ENCODE results near the gene ALPK1.
"Not testable (repeated sequence)": the region's sequence is repeated elsewhere in the genome, so short reads cannot be mapped to it uniquely, and the experiment has no call there.

ALPK1 gene

DNA sequence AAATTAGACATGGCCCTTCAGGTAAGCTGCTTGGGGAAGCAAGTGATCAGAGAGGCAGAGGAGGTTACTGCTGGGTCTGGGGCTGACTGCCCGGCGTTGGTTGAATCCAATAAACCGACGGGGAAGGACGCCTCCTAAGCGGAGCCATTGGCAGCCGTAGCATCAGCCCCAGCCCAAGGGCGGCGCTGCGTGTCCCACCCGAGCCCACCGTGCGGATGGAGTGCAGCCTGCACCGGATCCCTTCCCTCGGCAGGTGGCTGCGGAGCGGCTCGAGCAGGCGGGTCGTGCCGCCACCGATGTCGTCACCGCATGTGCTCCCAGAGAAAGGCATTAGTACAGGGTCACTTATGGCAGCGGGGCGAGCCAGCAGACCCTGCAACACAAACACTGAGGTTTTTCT is 82.1 kb downstream of the ALPK1 start:
- DNase-seq (ENCODE audit: low spot score): no peak

DNA sequence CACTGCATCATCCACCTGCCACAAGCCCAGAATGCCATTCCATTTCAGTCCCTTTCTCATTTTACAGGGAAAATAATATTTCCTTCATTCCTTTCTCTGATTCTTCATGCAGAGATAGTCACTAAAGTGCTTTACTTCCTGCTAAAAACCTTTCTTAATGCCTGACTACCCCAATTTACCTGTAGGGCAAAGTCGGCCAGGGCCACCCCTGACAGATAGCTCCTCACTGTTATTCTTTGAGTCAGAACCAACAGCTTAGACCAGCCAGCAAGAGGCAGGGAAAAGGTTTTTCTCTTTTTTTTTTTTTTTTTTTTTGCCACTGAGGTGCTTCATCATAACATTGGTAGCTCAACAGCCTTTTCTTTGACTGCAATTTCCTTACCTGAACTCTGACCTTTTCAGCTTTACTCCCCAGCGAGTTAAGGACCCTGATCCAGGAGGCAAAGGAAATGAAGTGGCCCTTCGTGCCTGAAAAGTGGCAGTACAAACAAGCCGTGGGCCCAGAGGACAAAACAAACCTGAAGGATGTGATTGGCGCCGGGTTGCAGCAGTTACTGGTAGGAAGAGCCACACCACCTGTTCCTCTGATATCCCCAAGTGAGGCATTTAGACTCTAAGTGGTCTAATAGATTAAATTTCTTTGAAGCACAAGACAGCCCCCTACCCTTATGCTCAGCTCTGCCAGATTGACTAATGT is 85.0 kb downstream of the ALPK1 start:
- no peak for DNase-seq (ENCODE audit: low spot score)

DNA sequence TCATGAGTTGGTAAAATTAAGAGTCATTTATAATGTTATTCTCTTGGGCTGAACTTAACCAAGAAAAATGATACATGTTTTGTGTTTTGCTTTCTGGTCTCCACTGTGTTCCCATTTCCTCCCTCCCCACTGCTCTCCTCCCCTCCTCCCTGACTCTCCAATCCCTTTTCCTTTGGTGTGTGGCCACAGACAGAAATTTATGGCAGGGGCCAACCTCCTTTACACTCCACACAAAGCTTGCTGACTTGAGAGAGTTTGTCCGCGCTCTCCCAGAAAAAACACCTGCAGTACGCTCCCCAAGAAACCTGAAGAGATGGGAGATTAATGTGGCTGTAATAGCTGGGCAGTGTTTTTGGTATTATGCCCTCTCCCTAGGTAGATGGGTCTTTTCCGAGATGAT is 88.9 kb downstream of the ALPK1 start:
- DNase-seq (ENCODE audit: low spot score): no peak

DNA sequence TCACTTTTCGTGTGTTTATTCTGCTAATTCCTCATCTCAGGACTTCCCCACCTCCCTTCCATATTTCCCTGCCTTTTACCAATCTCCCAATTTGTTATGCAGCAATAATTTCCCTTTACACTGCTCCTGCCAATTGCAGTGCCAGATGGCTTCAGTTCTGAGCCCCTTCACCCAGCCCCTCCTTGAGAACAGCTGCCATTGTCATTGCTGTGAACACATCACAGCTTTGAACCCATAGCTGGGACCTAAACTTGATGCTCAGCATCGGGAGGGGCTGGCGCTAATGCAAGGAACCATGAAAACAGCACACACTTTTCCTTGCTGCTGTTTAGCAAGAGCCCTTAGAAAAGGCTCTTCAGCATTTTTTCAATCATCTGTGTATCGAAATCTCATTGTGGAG is 104.9 kb downstream of the ALPK1 start:
- DNase-seq (ENCODE audit: low spot score): no peak

- no peak for DNase-seq (ENCODE audit: low spot score)
Measured at GRCh38 chr4:112403101-112403945, 106.2 kb downstream of the ALPK1 start.

- DNase-seq (ENCODE audit: low spot score): no peak
Measured at GRCh38 chr4:112410364-112410763, 113.2 kb downstream of the ALPK1 start.

GRCh38 chr4:112410804-112411203 is 113.6 kb downstream of the ALPK1 start:
- DNase-seq (ENCODE audit: low spot score): no peak

DNA sequence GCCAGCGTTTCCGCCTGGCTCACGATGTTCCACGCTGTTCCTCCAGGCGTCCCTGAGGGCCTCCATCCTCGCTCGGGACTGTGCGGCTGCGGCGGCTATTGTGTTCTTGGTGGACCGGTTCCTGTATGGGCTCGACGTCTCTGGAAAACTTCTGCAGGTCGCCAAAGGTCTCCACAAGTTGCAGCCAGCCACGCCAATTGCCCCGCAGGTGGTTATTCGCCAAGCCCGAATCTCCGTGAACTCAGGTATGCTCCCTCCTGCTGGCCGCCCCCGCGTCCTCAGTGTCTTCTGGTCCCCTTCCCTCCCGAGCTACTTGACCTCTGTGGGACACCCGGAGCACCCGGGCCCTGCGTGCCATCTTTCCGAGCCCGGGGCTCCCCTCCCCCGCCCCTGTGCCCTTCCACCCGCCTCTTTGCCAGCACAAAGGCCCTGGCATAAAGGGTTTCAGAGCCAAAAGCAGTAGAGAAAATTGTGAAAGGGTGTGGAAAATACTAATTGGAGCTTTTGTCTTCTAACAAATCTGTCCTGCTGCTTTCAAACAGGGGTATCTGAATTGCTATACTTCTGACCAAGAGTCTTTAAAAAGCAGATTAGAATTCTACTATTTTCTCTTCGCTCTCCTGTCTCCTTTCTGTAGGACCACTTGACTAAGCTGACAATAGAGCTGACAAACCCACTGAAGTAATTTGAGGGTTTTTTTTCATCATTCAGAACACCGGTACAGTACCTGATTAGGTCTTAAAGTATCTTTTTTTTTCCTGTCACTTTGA is 114.8 kb downstream of the ALPK1 start:
- DNase-seq (ENCODE audit: low spot score): no peak

- no peak for DNase-seq (ENCODE audit: low spot score)
Measured at GRCh38 chr4:112416464-112416863, 119.3 kb downstream of the ALPK1 start.

- no peak for DNase-seq (ENCODE audit: low spot score)
Measured at GRCh38 chr4:112418092-112418491, 120.9 kb downstream of the ALPK1 start.

GRCh38 chr4:112421911-112422310 is 124.7 kb downstream of the ALPK1 start:
- no peak for DNase-seq (ENCODE audit: low spot score)

DNA sequence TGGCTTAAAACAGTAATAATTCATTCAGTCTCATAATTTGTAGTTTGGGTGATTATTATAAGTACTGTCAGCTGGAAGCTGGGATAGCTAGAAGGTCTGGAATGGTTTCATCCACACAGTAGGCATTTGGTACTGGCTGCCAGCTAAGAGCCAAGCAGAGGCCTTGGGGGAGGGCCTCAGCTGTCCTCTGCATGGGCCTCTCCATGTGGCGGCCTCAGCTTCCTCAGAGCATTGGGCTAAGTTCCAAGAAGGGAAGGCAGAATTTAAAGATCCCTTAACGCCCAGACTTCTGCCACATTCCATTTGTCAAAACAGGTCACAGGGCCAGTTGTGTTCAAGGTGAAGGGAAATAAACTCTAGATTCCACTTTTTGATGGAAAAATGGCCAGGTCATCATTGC is 125.5 kb downstream of the ALPK1 start:
- DNase-seq (ENCODE audit: low spot score): no peak

GRCh38 chr4:112423591-112423990 is 126.4 kb downstream of the ALPK1 start:
- DNase-seq (ENCODE audit: low spot score): no peak

DNA sequence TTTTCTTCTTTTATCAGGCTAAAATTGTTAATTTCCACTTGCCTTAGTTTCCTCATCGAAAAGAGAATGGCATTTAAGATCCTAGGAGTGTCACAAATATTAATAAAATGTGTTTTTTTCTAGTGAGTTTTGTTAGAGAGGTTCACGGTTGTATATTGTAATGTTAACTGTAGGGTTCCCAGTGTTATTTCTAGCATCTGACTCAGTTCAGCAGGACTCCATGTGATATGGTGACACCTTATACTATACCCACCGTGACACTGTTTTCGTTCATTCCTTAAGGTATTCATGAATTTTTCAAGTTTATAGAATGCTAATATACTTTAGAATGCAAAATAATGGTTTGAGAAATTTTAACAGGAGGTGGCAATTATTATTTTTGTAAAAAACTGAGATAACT is 128.7 kb downstream of the ALPK1 start:
- no peak for DNase-seq (ENCODE audit: low spot score)

- no peak for DNase-seq (ENCODE audit: low spot score)
Measured at GRCh38 chr4:112426416-112426815, 129.2 kb downstream of the ALPK1 start.

DNA sequence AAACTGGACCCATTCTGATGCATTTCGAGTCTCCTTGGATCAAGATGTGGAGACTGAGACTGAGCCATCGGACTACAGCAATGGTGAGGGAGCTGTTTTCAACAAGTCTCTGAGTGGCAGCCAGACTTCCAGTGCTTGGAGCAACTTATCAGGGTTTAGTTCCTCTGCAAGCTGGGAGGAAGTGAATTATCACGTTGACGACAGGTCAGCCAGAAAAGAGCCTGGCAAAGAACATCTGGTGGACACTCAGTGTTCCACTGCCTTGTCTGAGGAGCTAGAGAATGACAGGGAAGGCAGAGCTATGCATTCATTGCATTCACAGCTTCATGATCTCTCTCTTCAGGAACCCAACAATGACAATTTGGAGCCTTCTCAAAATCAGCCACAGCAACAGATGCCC is 134.0 kb downstream of the ALPK1 start:
- no peak for DNase-seq (ENCODE audit: low spot score)

GRCh38 chr4:112436987-112437386 is 139.8 kb downstream of the ALPK1 start:
- DNase-seq (ENCODE audit: low spot score): no peak

GRCh38 chr4:112442226-112442625 is 145.1 kb downstream of the ALPK1 start:
- DNase-seq (ENCODE audit: low spot score): not testable (repeated sequence)

DNA sequence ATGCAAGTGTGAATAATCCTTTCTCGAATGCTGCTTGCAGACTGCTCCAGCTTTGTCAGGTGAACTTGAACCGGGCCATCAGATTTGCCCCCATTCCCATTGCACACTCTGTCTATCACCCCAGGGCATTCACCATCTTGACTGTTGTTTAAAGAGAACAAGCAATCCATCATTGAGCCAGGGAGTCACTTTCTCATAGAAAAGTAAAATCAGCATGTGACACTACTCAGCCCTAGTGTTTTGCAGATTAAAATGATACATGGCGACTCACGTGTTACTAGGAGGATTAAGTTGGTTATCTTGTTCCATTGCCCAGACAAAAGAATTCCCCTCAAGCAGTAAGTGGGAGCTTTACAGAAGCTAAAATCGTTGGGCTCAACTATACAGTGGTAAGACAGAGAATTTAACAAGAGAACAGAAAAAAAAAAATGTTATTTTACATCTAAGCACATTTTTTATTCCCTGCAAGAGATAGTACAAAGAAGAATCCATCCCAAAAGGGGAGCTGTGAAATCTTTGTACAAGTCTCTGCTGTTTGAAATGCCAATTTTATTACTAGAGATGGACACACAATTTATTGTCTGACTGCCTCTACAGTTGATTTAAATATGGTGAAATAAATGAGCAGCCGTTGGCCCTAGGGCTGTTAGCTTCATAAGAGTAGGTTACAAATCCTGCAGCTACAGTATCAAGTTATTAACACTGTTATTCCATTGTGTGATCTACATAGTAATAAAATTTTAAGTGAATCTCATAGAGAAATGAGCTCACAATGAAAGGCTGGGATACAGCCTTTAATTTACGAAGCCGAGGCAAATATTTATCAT is 151.3 kb downstream of the ALPK1 start:
- no peak for DNase-seq (ENCODE audit: low spot score)

DNA sequence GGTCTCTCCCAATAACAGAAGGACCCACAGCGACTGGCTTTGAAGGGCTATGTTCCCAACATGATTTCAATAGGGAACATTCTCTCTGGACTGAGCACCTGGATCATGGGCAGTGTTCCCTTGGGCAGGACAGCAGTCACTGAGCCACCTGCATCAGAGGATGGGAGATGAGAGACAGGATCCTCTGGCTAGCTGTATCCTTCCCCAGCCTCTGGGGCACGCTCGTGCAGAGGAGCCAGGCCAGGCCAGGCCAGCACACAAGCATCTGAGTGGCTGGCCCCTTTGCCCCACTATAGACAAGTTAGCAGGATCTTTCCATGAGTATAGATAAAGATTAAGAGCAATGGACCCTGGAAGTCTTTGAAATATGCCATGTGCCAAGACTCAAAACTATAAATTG is 152.5 kb downstream of the ALPK1 start:
- DNase-seq (ENCODE audit: low spot score): no peak

DNA sequence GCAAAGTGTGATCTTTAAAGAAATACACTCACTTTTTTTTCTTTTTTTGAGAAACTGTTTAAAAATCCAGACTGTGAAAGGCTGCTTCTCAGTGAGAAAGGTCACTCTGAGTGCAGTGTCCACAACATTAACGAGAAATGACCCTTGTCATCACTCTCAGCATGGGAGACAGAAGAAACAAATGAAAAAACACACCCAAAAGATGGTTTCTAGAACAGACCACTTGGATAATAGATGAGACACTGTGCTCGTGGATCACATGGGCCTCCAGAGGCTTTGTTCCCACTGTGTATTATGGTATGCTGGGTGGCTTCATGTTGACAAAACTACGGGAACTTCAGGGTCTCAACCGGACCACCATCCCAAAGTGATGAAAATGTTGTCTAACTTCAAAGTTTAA is 153.9 kb downstream of the ALPK1 start:
- DNase-seq (ENCODE audit: low spot score): no peak

- DNase-seq (ENCODE audit: low spot score): no peak
Measured at GRCh38 chr4:112451831-112452230, 154.7 kb downstream of the ALPK1 start.
